RWPE2 (cell line): ENCODE measurements around the gene ADD1.

Experiments used
- ATAC-seq: fragments of 200-7000 bp; cut with Tn5 transposase; 3 replicates; pipeline ENCODE4 v1.9.1; 2021; ENCODE audit warnings: low read depth
- DNase-seq: peaks from one replicate; pipeline ENCODE4 v3.0.0-alpha.2; 2020; ENCODE audit warnings: low spot score
- H3K27ac ChIP-seq: fragments of 450-650 bp; 2 replicates; pipeline ENCODE4 v1.5.1; 2017; ENCODE audit warnings: mild to moderate bottlenecking; ENCODE audit not compliant: poor library complexity, severe bottlenecking
- H3K27me3 ChIP-seq: fragments of 250-450 bp; sonication (Bioruptor Pico); 2 replicates; pipeline ENCODE4 v1.5.1; 2021; ENCODE audit warnings: mild to moderate bottlenecking, moderate library complexity; ENCODE audit not compliant: insufficient read depth, poor library complexity, severe bottlenecking
- H3K36me3 ChIP-seq: fragments of 250-450 bp; sonication (Bioruptor Pico); 2 replicates; pipeline ENCODE4 v1.5.1; 2020; ENCODE audit warnings: low read depth, mild to moderate bottlenecking, moderate library complexity
- H3K4me1 ChIP-seq: fragments of 250-450 bp; sonication (Bioruptor Pico); 2 replicates; pipeline ENCODE4 v1.5.1; 2021; ENCODE audit warnings: mild to moderate bottlenecking, moderate library complexity; ENCODE audit not compliant: insufficient read depth, poor library complexity, severe bottlenecking
- H3K4me3 ChIP-seq: fragments of 250-450 bp; sonication (Bioruptor Pico); 2 replicates; pipeline ENCODE4 v1.5.1; 2021; ENCODE audit warnings: mild to moderate bottlenecking, moderate library complexity; ENCODE audit not compliant: severe bottlenecking
- H3K9me3 ChIP-seq: fragments of 250-450 bp; sonication (Bioruptor Pico); 2 replicates; pipeline ENCODE4 v1.5.1; 2021; ENCODE audit warnings: mild to moderate bottlenecking, moderate library complexity; ENCODE audit not compliant: severe bottlenecking
- CTCF ChIP-seq: fragments of 450-650 bp; IDR thresholded peaks from one replicate; pipeline ENCODE4 v1.5.1; 2017; ENCODE audit warnings: mild to moderate bottlenecking, moderate library complexity; ENCODE audit not compliant: poor library complexity, severe bottlenecking

ADD1 gene

GRCh38 chr4:2814627-2815270, 28.9 kb upstream of the ADD1 start:
- Histone ChIP-seq H3K4me1 (no peaks in the 10 kb centered on the region), H3K27ac (no peak overlapping the region), H3K9me3 (no peaks in the 10 kb centered on the region), H3K27me3 (no peaks in the 10 kb centered on the region), H3K36me3 (peaks cover 7% of the 10 kb centered on the region; the same call in 1 of the 2 replicates), H3K4me3 (no peak overlapping the region)
- ATAC-seq, result no peak
- no peak for DNase-seq
- TF ChIP-seq CTCF, result no peak

GRCh38 chr4:2816401-2816954, 27.2 kb upstream of the ADD1 start:
- no peaks in the 10 kb centered on the region for H3K27me3 ChIP-seq
- no peak overlapping the region for H3K27ac ChIP-seq
- peaks cover 15% of the 10 kb centered on the region for H3K36me3 ChIP-seq
- no peak for TF ChIP-seq CTCF
- no peaks in the 10 kb centered on the region for H3K9me3 ChIP-seq
- no peak for DNase-seq
- no peak overlapping the region for H3K4me3 ChIP-seq
- H3K4me1 ChIP-seq, result no peaks in the 10 kb centered on the region
- ATAC-seq, result no peak

GRCh38 chr4:2817137-2817536, 26.5 kb upstream of the ADD1 start:
- peaks cover 22% of the 10 kb centered on the region for H3K36me3 ChIP-seq
- no peak for TF ChIP-seq CTCF
- DNase-seq, result no peak
- no peak for ATAC-seq
- no peak overlapping the region for H3K27ac ChIP-seq
- H3K9me3 ChIP-seq, result no peaks in the 10 kb centered on the region
- no peak overlapping the region for H3K4me3 ChIP-seq
- no peaks in the 10 kb centered on the region for H3K27me3 ChIP-seq
- no peaks in the 10 kb centered on the region for H3K4me1 ChIP-seq

GRCh38 chr4:2817701-2818350, 25.8 kb upstream of the ADD1 start:
- H3K36me3 ChIP-seq, result peaks cover 23% of the 10 kb centered on the region
- TF ChIP-seq CTCF, result no peak
- no peaks in the 10 kb centered on the region for H3K9me3 ChIP-seq
- ATAC-seq, result peak; percentile 78
- H3K4me3 ChIP-seq, result peak overlapping the region; percentile 56
- H3K4me1 ChIP-seq, result no peaks in the 10 kb centered on the region
- no peaks in the 10 kb centered on the region for H3K27me3 ChIP-seq
- peak overlapping the region; percentile 30 for H3K27ac ChIP-seq
- DNase-seq, result no peak

GRCh38 chr4:2818351-2818939, 25.2 kb upstream of the ADD1 start:
- peak overlapping the region; percentile 30 for H3K27ac ChIP-seq
- ATAC-seq, result peak; percentile 17; the same call in 2 of the 3 replicates
- DNase-seq, result no peak

More at GRCh38 chr4:2818351-2818939, 25.2 kb upstream of the ADD1 start:
- H3K4me3 ChIP-seq, result peak overlapping the region; percentile 56
- H3K4me1 ChIP-seq, result no peaks in the 10 kb centered on the region
- no peaks in the 10 kb centered on the region for H3K27me3 ChIP-seq
- no peaks in the 10 kb centered on the region for H3K9me3 ChIP-seq
- peaks cover 29% of the 10 kb centered on the region for H3K36me3 ChIP-seq
- TF ChIP-seq CTCF, result no peak
